ENCODE results near the gene SNED1. TPM values are rescaled to one million over a fixed set of nuclear protein-coding genes. Genes with fewer than 3 reads are reported as not detected.

The SNED1 gene
- total RNA-seq (7.1 TPM), polyA plus RNA-seq (3.2 TPM)
- long read RNA-seq, donor 1 = 0 reads
- long read RNA-seq, donor 2, partial matches to known transcripts = 12 of 12 reads
- long read RNA-seq, donor 2, other reads (novel, unspliced or antisense) = 0 of 12 reads
- long read RNA-seq, donor 3, partial matches to known transcripts = 18 of 18 reads
- long read RNA-seq, donor 3, other reads (novel, unspliced or antisense) = 0 of 18 reads
- long read RNA-seq, donor 4 = 0 reads
- long read RNA-seq, donor 5, partial matches to known transcripts = 29 of 35 reads
- long read RNA-seq, donor 5, other reads (novel, unspliced or antisense) = 6 of 35 reads
- long read RNA-seq, donor 6 = 0 reads
- long read RNA-seq, donor 7 = 0 reads
- long read RNA-seq, donor 8 = 0 reads
- long read RNA-seq, donor 9 = 0 reads
- long read RNA-seq, donor 10, partial matches to known transcripts = 0 of 1 reads
- long read RNA-seq, donor 10, other reads (novel, unspliced or antisense) = 0 of 1 reads

DNA sequence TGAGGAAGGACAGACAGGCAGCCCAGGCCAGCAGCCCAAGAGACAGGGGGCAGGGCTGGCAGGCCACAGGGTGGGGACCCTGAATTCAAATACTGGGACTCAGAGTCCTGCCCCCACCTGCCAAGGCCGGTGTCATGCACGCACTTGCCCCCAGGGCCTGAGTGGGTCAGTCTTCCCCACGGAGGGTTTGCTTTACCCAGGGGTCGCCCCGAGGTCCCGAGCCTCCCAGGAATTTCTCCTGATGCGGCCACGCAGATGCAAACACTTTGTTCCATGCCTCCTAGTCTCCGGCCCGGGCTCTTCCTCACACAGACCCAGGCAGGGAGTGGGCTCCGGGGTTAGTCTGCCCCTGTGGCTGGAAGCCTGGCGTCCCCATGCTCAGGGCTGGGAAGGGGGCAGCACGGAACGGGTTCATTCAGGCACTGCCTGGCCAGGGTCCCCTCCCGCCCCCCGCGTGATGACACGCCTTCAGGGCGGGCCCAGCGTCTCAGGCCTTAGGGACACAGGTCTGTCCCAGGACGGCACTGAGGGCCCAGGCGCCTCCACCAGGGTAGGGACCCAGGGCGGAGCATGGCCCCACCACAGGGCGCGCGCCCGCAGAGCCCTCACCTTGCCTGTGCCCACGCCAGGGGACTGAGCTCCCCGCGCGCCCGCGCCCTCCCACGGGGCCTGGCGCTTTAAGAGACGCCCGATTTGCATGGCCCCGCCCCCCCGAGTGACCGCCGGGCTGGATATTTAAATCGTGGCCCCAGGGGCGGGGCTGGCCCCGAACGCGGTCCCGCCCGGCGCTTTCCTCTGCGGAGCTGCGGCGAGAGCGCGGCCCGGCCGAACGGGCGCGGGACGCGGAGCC, at the start of gene SNED1:
TSS of gene SNED1 (plus strand) at position 763 of the 850 bp plus-strand sequence. CDS start 220 bp downstream, outside the sequence.
- Histone ChIP-seq H3K27me3 (ENCODE audit: control insufficient read depth in 2 of 2, insufficient read depth in 1 of 2, low read length in 1 of 2) (peaks cover 33 to 87% of the 10 kb centered on the region in 2 donors), H3K9me3 (ENCODE audit: control insufficient read depth in 2 of 2, insufficient read depth in 1 of 2, low read length in 1 of 2) (peaks cover 0 to 9% of the 10 kb centered on the region in 2 donors), H3K4me3 (ENCODE audit: low read length in 2 of 2) (peak within 1 kb of the TSS in 1 of 2 donors; percentile 42), H3K4me1 (ENCODE audit: control insufficient read depth in 2 of 2, insufficient read depth in 2 of 2, low read length in 2 of 2) (peaks cover 3 to 8% of the 10 kb centered on the region in 2 donors), H3K36me3 (ENCODE audit: control insufficient read depth in 2 of 2, insufficient read depth in 2 of 2, low read length in 1 of 2) (no peaks in the 10 kb centered on the region), H3K27ac (ENCODE audit: low read depth in 1 of 2, low read length in 1 of 2) (no peak within 1 kb of the TSS)
- DNase-seq (ENCODE audit: low read depth in 6 of 9, low spot score in 9 of 9) = peak in 1 of 9 donors; percentile 21
- WGBS = 15% methylated on average over 61 of the region's 61 CpGs

DNA sequence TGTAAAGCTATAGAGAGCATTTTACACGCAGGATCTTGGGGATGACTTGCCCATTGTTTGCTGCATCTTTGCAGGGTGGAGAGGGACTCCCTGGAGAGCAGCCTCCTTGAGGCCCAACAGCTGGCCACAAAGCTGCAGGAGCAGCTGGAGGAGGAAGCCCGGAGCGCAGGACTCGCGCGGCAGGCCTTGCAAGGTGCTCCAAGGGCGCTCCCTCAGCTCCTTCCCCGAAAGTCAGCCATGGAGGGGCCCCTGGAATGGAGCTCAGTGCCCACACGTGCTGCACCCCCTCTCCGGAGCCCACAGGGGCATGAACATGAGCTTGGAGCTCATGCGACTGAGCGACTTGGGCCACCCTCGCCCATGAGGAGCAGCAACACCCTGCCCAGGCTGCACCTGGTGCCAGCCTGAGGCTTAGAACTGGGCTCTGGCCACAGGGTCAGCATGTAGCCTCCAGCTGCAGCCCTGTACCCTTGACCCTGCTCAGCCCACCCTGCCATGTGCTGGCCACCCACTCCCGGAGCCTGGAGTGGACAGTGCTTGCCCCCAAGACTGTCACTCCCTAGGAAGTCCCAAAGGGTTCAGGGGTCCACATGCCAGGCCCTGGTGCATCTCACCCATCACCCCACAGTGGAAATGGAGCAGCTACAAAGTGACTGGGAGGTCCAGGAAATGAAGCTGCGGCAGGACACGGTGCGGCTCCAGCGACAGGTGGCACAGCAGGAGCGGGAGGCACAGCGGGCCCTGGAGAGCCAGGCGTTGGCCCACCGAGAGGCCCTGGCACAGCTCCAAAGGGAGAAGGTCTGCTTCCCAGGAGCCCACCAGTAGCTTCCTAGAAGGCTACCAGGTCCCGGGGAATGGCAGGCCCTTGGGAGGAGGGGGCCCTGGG, 49.3 kb upstream of the SNED1 start:
- no peaks in the 10 kb centered on the region for H3K4me1 ChIP-seq (ENCODE audit: control insufficient read depth in 2 of 2, insufficient read depth in 2 of 2, low read length in 2 of 2)
- H3K4me3 ChIP-seq (ENCODE audit: low read length in 2 of 2) = no peak overlapping the region
- 87% methylated on average over 23 of the region's 23 CpGs for WGBS
- DNase-seq (ENCODE audit: low read depth in 6 of 9, low spot score in 9 of 9) = no peak
- peaks cover 0 to 4% of the 10 kb centered on the region in 2 donors for H3K9me3 ChIP-seq (ENCODE audit: control insufficient read depth in 2 of 2, insufficient read depth in 1 of 2, low read length in 1 of 2)
- no peaks in the 10 kb centered on the region for H3K36me3 ChIP-seq (ENCODE audit: control insufficient read depth in 2 of 2, insufficient read depth in 2 of 2, low read length in 1 of 2)
- no peak overlapping the region for H3K27ac ChIP-seq (ENCODE audit: low read depth in 1 of 2, low read length in 1 of 2)
- H3K27me3 ChIP-seq (ENCODE audit: control insufficient read depth in 2 of 2, insufficient read depth in 1 of 2, low read length in 1 of 2) = peaks cover 0 to 6% of the 10 kb centered on the region in 2 donors

DNA sequence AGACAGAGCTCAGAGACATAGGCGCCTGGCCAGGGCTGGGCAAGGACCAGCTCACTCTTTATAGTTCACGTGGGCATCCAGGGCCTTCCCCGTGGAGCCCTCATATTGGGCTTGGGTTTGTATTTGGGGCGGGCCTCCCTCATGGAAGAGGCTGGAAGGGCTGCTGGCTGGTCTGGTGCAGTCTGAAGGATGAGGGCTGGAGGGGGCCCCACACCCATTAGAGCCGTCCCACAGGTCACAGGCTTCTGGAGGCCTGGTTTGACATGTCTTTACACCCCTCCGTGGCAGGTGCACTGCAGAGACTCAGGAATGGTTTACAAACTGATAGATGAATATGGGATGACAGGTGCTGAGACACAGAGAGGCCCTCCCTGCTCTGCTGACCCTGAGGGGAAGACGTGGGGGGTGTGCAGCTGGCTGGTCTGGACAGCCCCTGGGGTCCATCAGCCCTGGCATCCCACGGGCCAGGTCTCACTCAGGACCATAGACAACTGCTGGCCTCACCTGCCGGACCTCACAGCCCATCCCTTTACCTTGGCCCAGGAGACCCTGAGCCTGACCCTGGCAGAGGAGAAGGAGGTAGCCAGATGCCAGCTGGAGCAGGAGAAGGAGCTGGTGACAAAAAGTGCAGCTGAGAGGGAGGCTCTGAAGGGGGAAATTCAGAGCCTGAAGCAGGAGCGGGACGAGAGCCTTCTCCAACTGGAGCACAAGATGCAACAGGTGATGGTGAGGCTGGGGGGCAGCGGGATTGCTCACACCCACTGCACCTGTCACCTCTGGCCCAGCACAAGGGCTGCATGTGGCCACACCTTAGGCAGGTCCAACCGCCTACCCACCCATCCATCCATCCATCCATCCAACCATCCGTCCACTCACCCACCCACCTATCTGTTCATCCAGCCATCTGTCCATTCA, 48.4 kb upstream of the SNED1 start:
- H3K9me3 ChIP-seq (ENCODE audit: control insufficient read depth in 2 of 2, insufficient read depth in 1 of 2, low read length in 1 of 2) = peaks cover 0 to 4% of the 10 kb centered on the region in 2 donors
- no peak overlapping the region for H3K4me3 ChIP-seq (ENCODE audit: low read length in 2 of 2)
- peaks cover 0 to 13% of the 10 kb centered on the region in 2 donors for H3K27me3 ChIP-seq (ENCODE audit: control insufficient read depth in 2 of 2, insufficient read depth in 1 of 2, low read length in 1 of 2)
- 94% methylated on average over 14 of the region's 14 CpGs for WGBS
- H3K27ac ChIP-seq (ENCODE audit: low read depth in 1 of 2, low read length in 1 of 2) = no peak overlapping the region
- DNase-seq (ENCODE audit: low read depth in 6 of 9, low spot score in 9 of 9) = no peak
- H3K36me3 ChIP-seq (ENCODE audit: control insufficient read depth in 2 of 2, insufficient read depth in 2 of 2, low read length in 1 of 2) = no peaks in the 10 kb centered on the region
- H3K4me1 ChIP-seq (ENCODE audit: control insufficient read depth in 2 of 2, insufficient read depth in 2 of 2, low read length in 2 of 2) = no peaks in the 10 kb centered on the region

DNA sequence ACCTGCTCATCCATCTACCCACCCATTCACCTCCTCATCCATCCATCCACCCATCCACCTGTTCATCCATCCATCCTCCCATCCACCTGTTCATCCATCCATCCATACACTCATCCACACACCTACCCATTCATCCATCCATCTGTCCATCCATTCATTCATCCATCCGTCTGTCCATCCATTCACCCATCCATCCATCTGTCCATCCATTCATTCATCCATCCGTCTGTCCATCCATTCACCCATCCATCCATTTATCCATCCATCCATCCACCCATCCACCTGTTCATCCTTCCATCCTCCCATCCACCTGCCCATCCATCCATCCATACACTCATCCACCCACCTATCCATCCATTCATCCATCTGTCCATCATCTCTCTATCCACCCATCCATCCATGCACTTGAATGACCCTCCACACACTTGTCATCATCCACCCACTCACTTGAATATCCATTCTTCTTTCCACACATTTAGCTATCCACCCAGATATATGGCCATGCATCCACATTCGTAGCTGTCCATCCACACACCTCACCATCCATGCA, 47.3 kb upstream of the SNED1 start:
- no peak for DNase-seq (ENCODE audit: low read depth in 6 of 9, low spot score in 9 of 9)
- Histone ChIP-seq H3K4me1 (ENCODE audit: control insufficient read depth in 2 of 2, insufficient read depth in 2 of 2, low read length in 2 of 2) (no peaks in the 10 kb centered on the region), H3K36me3 (ENCODE audit: control insufficient read depth in 2 of 2, insufficient read depth in 2 of 2, low read length in 1 of 2) (no peaks in the 10 kb centered on the region), H3K4me3 (ENCODE audit: low read length in 2 of 2) (no peak overlapping the region), H3K27me3 (ENCODE audit: control insufficient read depth in 2 of 2, insufficient read depth in 1 of 2, low read length in 1 of 2) (peaks cover 0 to 19% of the 10 kb centered on the region in 2 donors), H3K27ac (ENCODE audit: low read depth in 1 of 2, low read length in 1 of 2) (no peak overlapping the region), H3K9me3 (ENCODE audit: control insufficient read depth in 2 of 2, insufficient read depth in 1 of 2, low read length in 1 of 2) (peaks cover 0 to 4% of the 10 kb centered on the region in 2 donors)
- 93% methylated on average over 3 of the region's 3 CpGs for WGBS

DNA sequence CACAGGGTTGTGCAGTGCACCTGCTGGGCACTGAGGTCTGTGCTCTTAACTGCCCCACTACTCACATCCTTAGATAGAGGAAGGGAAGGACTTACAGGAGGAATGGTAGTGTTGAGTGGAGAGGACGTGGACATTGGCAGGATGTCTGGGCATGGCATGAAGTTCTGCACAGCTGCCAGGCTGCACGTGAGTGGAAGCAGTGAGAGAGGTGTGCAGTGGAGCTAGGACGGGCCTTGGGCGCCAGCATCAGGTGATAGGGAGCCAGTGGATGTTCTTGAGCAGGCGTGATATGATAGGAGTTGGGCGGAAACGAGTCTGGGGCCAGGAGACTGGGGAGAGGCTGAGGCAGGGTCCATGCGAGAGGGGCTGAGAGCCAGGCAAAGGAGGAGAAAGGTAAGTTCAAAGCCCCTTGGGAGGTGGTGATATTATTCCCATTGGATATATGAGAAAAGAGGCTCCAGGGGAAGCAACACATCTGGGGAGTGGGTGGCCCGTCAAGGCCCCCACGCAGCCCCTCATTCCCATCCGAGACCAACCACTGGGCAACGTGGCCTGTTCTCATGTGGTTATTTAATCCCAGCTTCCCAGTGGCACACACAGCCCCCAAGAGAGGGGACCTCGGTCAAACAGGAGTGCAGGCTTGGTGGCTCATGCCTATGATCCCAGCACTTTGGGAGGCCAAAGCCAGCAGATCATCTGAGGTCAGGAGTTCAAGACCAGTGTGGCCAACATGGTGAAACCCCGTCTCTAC, 45.7 kb upstream of the SNED1 start:
- no peaks in the 10 kb centered on the region for H3K9me3 ChIP-seq (ENCODE audit: control insufficient read depth in 2 of 2, insufficient read depth in 1 of 2, low read length in 1 of 2)
- no peaks in the 10 kb centered on the region for H3K36me3 ChIP-seq (ENCODE audit: control insufficient read depth in 2 of 2, insufficient read depth in 2 of 2, low read length in 1 of 2)
- no peak overlapping the region for H3K27ac ChIP-seq (ENCODE audit: low read depth in 1 of 2, low read length in 1 of 2)
- no peak overlapping the region for H3K4me3 ChIP-seq (ENCODE audit: low read length in 2 of 2)
- H3K27me3 ChIP-seq (ENCODE audit: control insufficient read depth in 2 of 2, insufficient read depth in 1 of 2, low read length in 1 of 2) = peaks cover 0 to 19% of the 10 kb centered on the region in 2 donors
- no peaks in the 10 kb centered on the region for H3K4me1 ChIP-seq (ENCODE audit: control insufficient read depth in 2 of 2, insufficient read depth in 2 of 2, low read length in 2 of 2)
- WGBS = 92% methylated on average over 14 of the region's 14 CpGs
- no peak for DNase-seq (ENCODE audit: low read depth in 6 of 9, low spot score in 9 of 9)

DNA sequence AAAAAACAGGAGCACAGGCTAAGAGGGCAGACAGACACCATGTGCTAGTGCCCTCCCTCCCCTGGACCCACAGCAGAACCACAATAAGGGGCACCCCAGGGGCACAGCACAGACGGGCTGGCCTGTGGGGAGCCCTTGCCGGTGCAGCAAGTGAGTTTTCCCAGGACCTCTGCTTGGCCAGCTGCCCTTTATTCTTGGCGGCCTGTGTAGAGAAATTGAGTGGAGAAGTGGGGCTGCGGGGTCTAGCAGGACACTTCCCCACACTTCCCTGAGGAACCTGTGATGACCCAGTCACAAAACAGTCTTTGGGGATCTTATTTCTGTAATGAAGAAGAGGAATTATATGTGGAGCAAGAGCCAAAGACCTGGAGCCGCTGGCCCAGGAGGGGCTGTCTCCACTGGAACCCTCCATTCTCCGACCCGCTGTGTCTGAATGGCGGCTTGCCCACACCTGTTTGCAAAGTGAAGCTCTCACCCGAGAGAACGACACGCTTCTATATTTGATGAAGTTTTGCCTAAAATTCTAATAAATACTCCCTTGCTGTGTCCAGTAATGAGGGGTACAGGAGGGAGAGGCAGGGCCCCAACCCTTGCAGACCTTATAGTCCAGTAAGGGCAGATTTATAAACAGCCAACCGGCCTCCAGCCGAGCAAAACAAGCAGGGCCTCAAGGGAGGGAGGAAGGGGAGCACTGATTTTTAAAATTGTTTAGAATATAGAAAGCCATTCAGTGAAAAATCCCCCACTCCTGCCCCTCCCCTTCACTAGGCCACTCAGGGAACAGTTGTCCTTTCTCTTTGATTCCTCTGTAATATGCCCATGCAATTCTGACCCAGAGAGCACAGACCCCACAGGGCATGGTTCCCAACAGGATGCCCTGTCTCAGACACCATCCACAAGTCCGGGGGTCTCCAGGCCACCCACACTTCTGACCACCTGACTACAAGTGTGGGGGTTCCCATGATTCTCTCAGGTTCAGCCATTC, 44.7 kb upstream of the SNED1 start:
- no peaks in the 10 kb centered on the region for H3K4me1 ChIP-seq (ENCODE audit: control insufficient read depth in 2 of 2, insufficient read depth in 2 of 2, low read length in 2 of 2)
- H3K9me3 ChIP-seq (ENCODE audit: control insufficient read depth in 2 of 2, insufficient read depth in 1 of 2, low read length in 1 of 2) = no peaks in the 10 kb centered on the region
- H3K4me3 ChIP-seq (ENCODE audit: low read length in 2 of 2) = no peak overlapping the region
- no peak for DNase-seq (ENCODE audit: low read depth in 6 of 9, low spot score in 9 of 9)
- H3K36me3 ChIP-seq (ENCODE audit: control insufficient read depth in 2 of 2, insufficient read depth in 2 of 2, low read length in 1 of 2) = no peaks in the 10 kb centered on the region
- no peak overlapping the region for H3K27ac ChIP-seq (ENCODE audit: low read depth in 1 of 2, low read length in 1 of 2)
- H3K27me3 ChIP-seq (ENCODE audit: control insufficient read depth in 2 of 2, insufficient read depth in 1 of 2, low read length in 1 of 2) = peaks cover 0 to 19% of the 10 kb centered on the region in 2 donors
- WGBS = 89% methylated on average over 14 of the region's 14 CpGs
